K562 (cell line): ENCODE measurements around the gene NEU1. TPM values are rescaled to one million over a fixed set of nuclear protein-coding genes. Genes with fewer than 3 reads are reported as not detected.
A peak's percentile ranks its signal among the peaks of the same experiment; 100 is the strongest.

Source experiments
- CC2D1A ChIP-seq: fragments of 450-650 bp; IDR thresholded peaks from 2 replicates; pipeline ENCODE4 v1.6.1; 2017; ENCODE audit warnings: mild to moderate bottlenecking
- FOXA1 ChIP-seq: fragments of 450-650 bp; IDR thresholded peaks from 2 replicates; pipeline ENCODE4 v1.6.1; 2016; ENCODE audit warnings: mild to moderate bottlenecking, borderline replicate concordance
- FOXJ2 ChIP-seq: fragments of 200-800 bp; sonication (Bioruptor generic); IDR thresholded peaks from 2 replicates; pipeline ENCODE4 v1.6.1; 2016; ENCODE audit warnings: missing genetic modification characterization, missing compliant biosample characterization
- HMGN3 ChIP-seq: IDR thresholded peaks from 2 replicates; pipeline ENCODE4 v1.6.1; 2011; ENCODE audit warnings: borderline replicate concordance, low read depth, mild to moderate bottlenecking, mixed read lengths, low read length; ENCODE audit not compliant: insufficient read length; ENCODE audit errors: extremely low read depth
- MGA ChIP-seq: fragments of 450-650 bp; IDR thresholded peaks from 2 replicates; pipeline ENCODE4 v1.6.1; 2016; ENCODE audit warnings: mild to moderate bottlenecking, moderate library complexity
- RNF219 ChIP-seq: fragments of 250-450 bp; sonication (Bioruptor Pico); IDR thresholded peaks from 2 replicates; pipeline ENCODE4 v1.5.0; 2022; ENCODE audit warnings: mild to moderate bottlenecking
- SMAD1 ChIP-seq: fragments of 150-350 bp; IDR thresholded peaks from 2 replicates; pipeline ENCODE4 v1.6.1; 2014; ENCODE audit warnings: low read length, low read depth; ENCODE audit not compliant: partially characterized antibody
- ZBTB49 ChIP-seq: sonication (generic); formaldehyde crosslinking; IDR thresholded peaks from 2 replicates; pipeline ENCODE4 v1.8.0; 2022; ENCODE audit warnings: missing genetic modification reagents, mild to moderate bottlenecking, borderline replicate concordance
- ZC3H4 ChIP-seq: sonication (generic); formaldehyde crosslinking; IDR thresholded peaks from 2 replicates; pipeline ENCODE4 v1.9.0; 2021; ENCODE audit warnings: missing genetic modification reagents, borderline replicate concordance
- ZNF444 ChIP-seq: fragments of 250-450 bp; sonication (Bioruptor Pico); IDR thresholded peaks from 2 replicates; pipeline ENCODE4 v1.4.0; 2020; ENCODE audit warnings: mild to moderate bottlenecking, moderate library complexity
- ZNF586 ChIP-seq: fragments of 450-650 bp; formaldehyde crosslinking; conservative IDR thresholded peaks from 2 replicates; pipeline ENCODE4 v1.4.0; 2020; ENCODE audit warnings: mild to moderate bottlenecking, moderate library complexity
- polyA plus RNA-seq, 8 experiments: library from polyadenylated mRNA; depleted of rRNA in 4 of 8; stranded (reverse) in 5 of 8; unstranded in 3 of 8; fragments of >200 nt; fragmentation: Nextera tagmentation in 2 of 8; fragmentation: Illumina TruSeq in 1 of 8; extraction: Ambion mirVana in 2 of 8; extraction: Trizol in 1 of 8; gene quantifications; 2 replicates each; pipeline versions ENCODE4 v1.2.1 to v1.2.3, GENCODE V29; 2011 to 2014; ENCODE audit warnings: inconsistent platforms in 1 of 8, missing spikeins in 1 of 8
- total RNA-seq, 7 experiments: library from RNA; depleted of rRNA in 6 of 7; stranded (reverse); fragments of >200 nt in 6 of 7; fragmentation: Illumina TruSeq in 2 of 7; extraction: Trizol in 2 of 7; gene quantifications; 2 replicates each; pipeline versions ENCODE4 v1.2.1 to v1.2.3, GENCODE V29; 2011 to 2021; ENCODE audit warnings: low replicate concordance in 1 of 7

The NEU1 gene
- total and polyA plus RNA-seq, 9 of the 15 experiments (the other 6 are each of a cell fraction or from before 2014, with no cell fraction given) = 14.8 to 67.8 (median 51.0) TPM

- TF ChIP-seq MGA (no peak), SMAD1 (no peak), ZC3H4 (CRISPR knock-in tag) (no peak), FOXJ2 (tag) (peak; percentile 79; the same call in 1 of the 2 replicates), CC2D1A (no peak), HMGN3 (no peak), ZNF444 (CRISPR knock-in tag) (no peak), ZBTB49 (CRISPR knock-in tag) (no peak), RNF219 (CRISPR knock-in tag) (no peak), ZNF586 (CRISPR knock-in tag) (no peak), FOXA1 (no peak)
Measured at GRCh38 chr6:31829633-31830283, 32.9 kb downstream of the NEU1 start (continued).
